Body of pancreas (tissue), 4 donors: Measurements from ENCODE around the gene CPXM1.

Experiments
- POLR2A ChIP-seq, 3 donors: fragments of 450-650 bp; IDR thresholded peaks; one replicate each; pipeline ENCODE4 v1.6.1; 2016; ENCODE audit warnings: antibody characterized with exemption in 3 of 3, mild to moderate bottlenecking in 2 of 3
- TF ChIP-seq, protein P1 (sequence below), 7 experiments: fragments of 450-650 bp in 4 of 7; fragments of 200-600 bp in 3 of 7; sonication (generic) in 3 of 7; IDR thresholded peaks; one replicate each; pipeline ENCODE4 v1.5.1; 2016 to 2019; ENCODE audit warnings: antibody characterized with exemption in 7 of 7

DNA sequence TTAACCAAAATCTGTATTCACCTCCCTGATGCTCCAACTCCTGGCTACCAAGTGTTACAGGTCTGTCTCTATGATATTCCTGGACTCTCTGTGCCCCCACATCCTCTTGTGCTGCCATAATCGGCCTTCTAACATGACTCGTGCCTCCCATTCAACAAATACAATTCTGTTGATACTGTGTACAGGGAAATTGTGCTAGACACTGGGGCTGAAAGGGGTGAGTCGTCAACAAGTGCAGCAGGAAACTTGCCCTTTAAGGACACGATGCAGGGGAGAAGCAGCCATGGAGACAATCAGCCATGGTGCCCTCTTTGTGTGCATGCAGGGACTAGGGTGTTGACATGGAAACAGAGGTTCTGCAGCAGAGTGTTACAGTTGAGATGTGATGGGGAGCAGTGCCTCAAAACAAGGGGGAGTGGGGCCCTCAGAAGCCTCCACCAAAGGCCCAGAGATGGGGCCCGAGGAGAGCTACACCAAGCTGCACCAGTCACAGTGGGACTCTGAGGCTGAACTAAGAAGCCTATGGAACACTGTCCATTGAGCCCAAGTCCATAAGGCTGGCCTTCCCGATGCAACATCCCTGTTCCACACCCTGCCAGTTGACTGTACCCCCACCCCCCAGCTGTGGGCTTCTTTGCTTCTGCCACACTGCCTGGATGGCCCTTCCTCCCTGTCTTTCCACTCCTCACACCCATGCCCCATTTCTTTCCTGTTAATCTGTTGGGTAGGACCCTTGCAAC, 37.0 kb upstream of the CPXM1 start:
- TF ChIP-seq, protein P1, sequence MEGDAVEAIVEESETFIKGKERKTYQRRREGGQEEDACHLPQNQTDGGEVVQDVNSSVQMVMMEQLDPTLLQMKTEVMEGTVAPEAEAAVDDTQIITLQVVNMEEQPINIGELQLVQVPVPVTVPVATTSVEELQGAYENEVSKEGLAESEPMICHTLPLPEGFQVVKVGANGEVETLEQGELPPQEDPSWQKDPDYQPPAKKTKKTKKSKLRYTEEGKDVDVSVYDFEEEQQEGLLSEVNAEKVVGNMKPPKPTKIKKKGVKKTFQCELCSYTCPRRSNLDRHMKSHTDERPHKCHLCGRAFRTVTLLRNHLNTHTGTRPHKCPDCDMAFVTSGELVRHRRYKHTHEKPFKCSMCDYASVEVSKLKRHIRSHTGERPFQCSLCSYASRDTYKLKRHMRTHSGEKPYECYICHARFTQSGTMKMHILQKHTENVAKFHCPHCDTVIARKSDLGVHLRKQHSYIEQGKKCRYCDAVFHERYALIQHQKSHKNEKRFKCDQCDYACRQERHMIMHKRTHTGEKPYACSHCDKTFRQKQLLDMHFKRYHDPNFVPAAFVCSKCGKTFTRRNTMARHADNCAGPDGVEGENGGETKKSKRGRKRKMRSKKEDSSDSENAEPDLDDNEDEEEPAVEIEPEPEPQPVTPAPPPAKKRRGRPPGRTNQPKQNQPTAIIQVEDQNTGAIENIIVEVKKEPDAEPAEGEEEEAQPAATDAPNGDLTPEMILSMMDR (IDR thresholded peaks at IDR 0.05): no peak
- no peak for TF ChIP-seq POLR2A (IDR thresholded peaks at IDR 0.05)
